Measurements from ENCODE around the gene DHRS7.
"Not testable (repeated sequence)": the region's sequence is repeated elsewhere in the genome, so short reads cannot be mapped to it uniquely, and the experiment has no call there.

The DHRS7 gene

GRCh38 chr14:60134702-60135101 lies 30.5 kb downstream of the DHRS7 start:
- no peak for DNase-seq (ENCODE audit: low spot score)

- DNase-seq (ENCODE audit: low spot score): no peak
Measured at GRCh38 chr14:60133487-60133886, 31.7 kb downstream of the DHRS7 start.

GRCh38 chr14:60125918-60126317 lies 39.3 kb downstream of the DHRS7 start:
- no peak for DNase-seq (ENCODE audit: low spot score)

GRCh38 chr14:60116181-60116580 lies 49.0 kb downstream of the DHRS7 start:
- DNase-seq (ENCODE audit: low spot score): no peak

DNA sequence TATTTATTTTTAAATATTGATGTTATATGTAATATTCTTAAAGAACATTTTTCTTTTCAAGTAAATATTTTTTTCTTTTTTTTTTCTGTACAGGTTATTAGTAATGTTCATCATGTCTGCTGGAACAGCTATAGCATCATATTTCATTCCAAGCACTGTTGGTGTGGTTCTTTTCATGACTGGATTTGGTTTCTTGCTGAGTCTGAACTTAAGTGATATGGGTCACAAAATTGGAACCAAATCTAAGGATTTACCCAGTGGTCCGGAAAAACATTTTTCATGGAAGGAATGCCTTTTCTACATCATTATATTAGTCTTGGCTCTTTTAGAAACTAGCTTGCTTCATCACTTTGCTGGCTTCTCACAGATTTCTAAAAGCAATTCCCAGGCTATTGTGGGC lies 50.3 kb downstream of the DHRS7 start:
- DNase-seq (ENCODE audit: low spot score): no peak

- DNase-seq (ENCODE audit: low spot score): no peak
Measured at GRCh38 chr14:60111732-60112131, 53.5 kb downstream of the DHRS7 start.

- DNase-seq (ENCODE audit: low spot score): no peak
Measured at GRCh38 chr14:60107477-60107876, 57.7 kb downstream of the DHRS7 start.

DNA sequence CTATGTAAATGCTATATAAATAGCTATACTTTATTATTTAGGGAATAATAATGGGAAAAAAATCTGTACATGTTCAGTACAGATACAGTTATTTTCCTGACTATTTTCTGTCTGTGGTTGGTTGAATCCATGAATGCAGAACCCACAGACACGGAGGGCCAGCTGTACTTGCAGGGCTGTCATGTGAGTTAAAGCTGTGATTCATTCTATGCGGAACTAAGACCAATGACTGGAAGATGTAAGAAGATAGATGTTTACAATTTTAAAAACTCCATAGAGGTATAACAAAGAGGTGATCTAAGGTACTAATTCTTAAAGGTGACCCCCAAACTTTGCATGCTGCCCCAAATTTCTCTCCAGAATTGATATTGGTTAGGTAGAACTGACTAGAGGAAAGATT lies 58.9 kb downstream of the DHRS7 start:
- DNase-seq (ENCODE audit: low spot score): no peak

DNA sequence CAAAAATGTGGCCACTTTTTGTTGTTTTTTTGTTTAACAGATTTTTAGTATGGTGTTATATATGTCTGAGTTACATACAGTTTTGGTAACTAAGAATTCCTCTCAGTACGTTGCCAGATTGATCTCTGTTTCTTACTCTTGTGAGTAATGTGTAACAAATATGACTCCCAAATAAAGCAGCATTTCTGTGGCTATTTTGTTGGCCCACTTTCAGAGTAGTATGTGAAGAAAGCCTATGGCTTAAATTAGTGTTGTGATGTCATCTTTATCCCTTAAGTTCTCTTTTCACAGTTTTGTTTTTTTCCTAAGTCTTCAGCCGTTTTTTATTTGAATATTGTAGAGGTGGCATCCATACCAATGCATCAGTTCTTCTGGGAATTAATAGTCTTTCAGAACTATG lies 62.8 kb downstream of the DHRS7 start:
- DNase-seq (ENCODE audit: low spot score): no peak

DNA sequence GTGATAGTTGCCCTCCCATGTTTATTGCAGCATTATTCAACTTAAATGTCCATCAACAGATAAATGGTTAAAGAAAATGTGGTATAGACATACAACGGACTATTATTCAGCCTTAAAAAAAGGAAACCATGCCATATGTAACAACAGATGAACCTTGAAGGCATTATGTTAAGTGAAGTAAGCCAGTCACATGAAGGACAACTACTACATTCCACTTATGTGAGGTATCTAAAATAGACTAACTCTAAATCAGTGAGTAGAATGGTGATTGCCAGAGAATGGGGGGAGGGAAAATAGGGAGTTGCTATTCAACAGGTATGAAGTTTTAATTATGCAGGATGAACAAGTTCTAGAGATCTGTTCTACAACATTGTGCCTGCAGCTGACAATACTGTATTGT lies 63.4 kb downstream of the DHRS7 start:
- DNase-seq (ENCODE audit: low spot score): no peak

- not testable (repeated sequence) for DNase-seq (ENCODE audit: low spot score)
Measured at GRCh38 chr14:60099855-60100254, 65.3 kb downstream of the DHRS7 start.

DNA sequence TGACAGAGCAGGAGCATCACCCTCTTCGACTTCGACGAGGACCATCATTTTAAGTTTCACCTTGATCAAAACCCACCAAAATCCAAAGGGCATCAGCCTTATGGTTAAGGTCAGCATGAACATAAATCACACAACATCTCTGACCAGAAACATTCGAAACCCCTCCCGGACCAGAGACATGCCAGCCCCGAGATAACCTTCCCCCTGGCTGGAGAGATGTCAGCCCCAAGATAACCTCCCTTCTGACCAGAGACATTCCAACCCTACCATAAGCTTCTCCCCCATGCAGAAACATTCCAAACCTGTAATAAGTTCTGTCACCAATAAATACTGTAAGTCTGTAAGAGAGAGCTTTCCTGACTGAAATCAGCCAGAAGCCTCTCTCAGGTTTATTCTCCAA lies 67.2 kb downstream of the DHRS7 start:
- DNase-seq (ENCODE audit: low spot score): no peak

DNA sequence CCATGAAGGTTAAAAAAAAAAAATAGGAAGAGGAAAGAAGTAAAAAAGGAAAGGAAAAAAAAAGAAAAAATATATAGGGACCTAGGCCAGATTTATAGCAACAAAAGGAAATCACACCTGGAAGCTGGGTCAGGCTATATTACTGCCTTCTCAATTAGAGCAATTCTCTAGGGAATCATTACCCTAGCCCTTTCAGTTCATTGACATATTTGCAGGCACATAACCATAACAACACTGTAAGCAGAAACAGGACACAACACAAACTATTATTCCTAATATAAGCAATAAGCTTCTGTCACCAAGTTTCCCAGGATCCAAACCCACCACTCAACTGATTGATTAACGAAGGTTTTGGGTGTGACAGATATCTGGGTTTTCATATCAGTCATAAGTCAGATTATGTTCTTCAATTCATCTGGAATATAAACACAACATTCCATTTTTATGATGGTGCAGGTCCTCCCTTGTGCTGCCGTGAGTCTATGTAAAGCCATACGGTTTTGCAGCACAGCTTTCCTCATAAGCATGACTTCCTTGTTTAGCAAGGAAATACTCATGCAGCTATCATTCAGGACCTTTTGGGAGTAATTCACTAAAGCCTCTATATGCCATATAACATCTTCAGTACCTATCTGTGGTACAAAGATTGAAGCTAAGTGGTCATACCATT lies 69.3 kb downstream of the DHRS7 start:
- no peak for DNase-seq (ENCODE audit: low spot score)

DNA sequence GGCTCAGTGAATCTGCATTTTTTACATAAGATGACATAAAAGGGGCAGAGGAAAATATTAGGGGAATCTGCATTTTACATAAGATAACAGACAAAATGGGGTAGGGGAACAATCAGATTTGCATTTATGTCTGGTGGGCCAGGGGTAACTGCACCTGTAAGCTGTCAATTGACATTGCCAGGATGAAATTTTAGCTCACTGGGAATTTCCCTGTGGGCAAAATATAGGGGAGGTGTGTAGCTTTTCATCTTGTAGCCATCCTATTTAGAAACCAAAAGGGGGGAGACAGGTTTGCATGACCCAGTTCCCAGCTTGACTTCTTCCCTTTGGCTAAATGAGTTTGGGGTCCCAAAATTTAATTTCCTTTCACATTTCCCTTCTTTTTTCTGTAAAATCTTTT lies 70.0 kb downstream of the DHRS7 start:
- no peak for DNase-seq (ENCODE audit: low spot score)

DNA sequence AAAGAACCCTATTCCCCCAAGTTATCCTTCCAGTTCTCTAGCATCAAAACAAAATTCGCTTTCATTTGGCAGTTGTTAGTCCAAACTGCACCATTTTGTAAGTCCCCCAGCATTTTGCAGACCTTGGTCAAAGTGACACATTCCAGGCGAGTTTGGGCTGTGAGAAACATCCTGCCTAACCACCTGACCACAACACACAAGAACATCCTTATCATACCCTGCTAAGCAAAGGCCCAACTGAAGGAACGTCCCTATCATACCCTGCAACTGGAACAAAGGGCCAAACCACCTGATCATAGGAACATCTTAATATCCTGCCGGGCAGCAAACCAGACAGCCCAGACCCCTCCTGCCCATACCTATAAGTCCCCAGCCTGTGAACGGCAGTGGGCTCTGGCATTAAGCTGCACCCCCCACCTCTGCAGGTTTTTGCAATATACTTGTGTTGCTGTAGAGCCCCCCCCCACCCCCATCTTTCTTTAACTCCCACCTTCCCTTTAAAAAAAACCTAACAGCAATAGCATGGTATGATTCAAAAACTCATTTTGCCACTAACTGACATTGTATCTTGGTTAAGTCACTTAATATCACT lies 70.8 kb downstream of the DHRS7 start:
- DNase-seq (ENCODE audit: low spot score): peak; percentile 9
